Mesenchymal stem cell (in vitro differentiated cells and primary cell): ENCODE results near the gene IMMP2L.

Experiments used
- DNase-seq: peaks from one replicate; pipeline ENCODE4 v3.0.0-alpha.2; 2013
- H2AFZ ChIP-seq: one replicate; pipeline ENCODE4 v1.6.1; 2013; ENCODE audit warnings: low read depth, mild to moderate bottlenecking, control low read depth, inconsistent platforms, low read length, moderate library complexity
- H2AK5ac ChIP-seq: 2 replicates; pipeline ENCODE4 v1.6.1; 2013; ENCODE audit warnings: low read length, moderate library complexity, mild to moderate bottlenecking, inconsistent platforms; ENCODE audit not compliant: severe bottlenecking
- H2BK120ac ChIP-seq: one replicate; pipeline ENCODE4 v1.6.1; 2013; ENCODE audit warnings: low read depth, mild to moderate bottlenecking, inconsistent platforms, low read length, moderate library complexity
- H2BK12ac ChIP-seq, 2 experiments: one replicate each; pipeline ENCODE4 v1.6.1; 2013; ENCODE audit warnings: inconsistent platforms in 2 of 2, low read length in 2 of 2, mild to moderate bottlenecking in 2 of 2, moderate library complexity in 2 of 2, control low read depth in 1 of 2
- H2BK15ac ChIP-seq: one replicate; pipeline ENCODE4 v1.6.1; 2013; ENCODE audit warnings: mild to moderate bottlenecking, low read depth, inconsistent platforms; ENCODE audit not compliant: poor library complexity, severe bottlenecking
- H2BK5ac ChIP-seq: 2 replicates; pipeline ENCODE4 v1.6.1; 2013; ENCODE audit warnings: low read depth, mild to moderate bottlenecking, low read length, control low read depth, inconsistent platforms; ENCODE audit not compliant: poor library complexity, severe bottlenecking
- H3K14ac ChIP-seq, 2 experiments: one replicate each; pipeline ENCODE4 v1.6.1; 2013; ENCODE audit warnings: inconsistent platforms in 2 of 2, low read length in 2 of 2, control low read depth in 1 of 2, mild to moderate bottlenecking in 1 of 2, moderate library complexity in 1 of 2
- H3K18ac ChIP-seq, 2 experiments: one replicate each; pipeline ENCODE4 v1.6.1; 2013; ENCODE audit warnings: inconsistent platforms in 2 of 2, low read length in 2 of 2, control low read depth in 1 of 2, low read depth in 1 of 2, mild to moderate bottlenecking in 1 of 2
- H3K23ac ChIP-seq, 2 experiments: one replicate each; pipeline ENCODE4 v1.6.1; 2013; ENCODE audit warnings: inconsistent platforms in 2 of 2, low read length in 2 of 2, mild to moderate bottlenecking in 2 of 2, moderate library complexity in 2 of 2, control low read depth in 1 of 2
- H3K27ac ChIP-seq: 2 replicates; pipeline ENCODE4 v1.5.1; 2013; ENCODE audit warnings: mild to moderate bottlenecking, moderate library complexity, low read length, control low read depth, inconsistent platforms; ENCODE audit not compliant: poor library complexity, severe bottlenecking
- H3K27me3 ChIP-seq, 2 experiments: 2 replicates each; pipeline versions ENCODE4 v1.6.1 to v1.7.0; 2013; ENCODE audit warnings: low read length in 2 of 2, mild to moderate bottlenecking in 2 of 2, moderate library complexity in 2 of 2, control low read depth in 1 of 2, inconsistent platforms in 1 of 2; ENCODE audit not compliant: control insufficient read depth in 1 of 2, insufficient read depth in 1 of 2
- H3K36me3 ChIP-seq, 2 experiments: 2 replicates each; pipeline versions ENCODE4 v1.6.1 to v1.7.0; 2013; ENCODE audit warnings: low read length in 2 of 2, control low read depth in 1 of 2, inconsistent platforms in 1 of 2, low read depth in 1 of 2, mild to moderate bottlenecking in 1 of 2; ENCODE audit not compliant: insufficient read depth in 2 of 2, control insufficient read depth in 1 of 2
- H3K4ac ChIP-seq, 2 experiments: one replicate each; pipeline ENCODE4 v1.6.1; 2013; ENCODE audit warnings: inconsistent platforms in 2 of 2, low read length in 2 of 2, mild to moderate bottlenecking in 2 of 2, moderate library complexity in 2 of 2, control low read depth in 1 of 2, low read depth in 1 of 2
- H3K4me1 ChIP-seq: 2 replicates; pipeline ENCODE4 v1.6.1; 2013; ENCODE audit warnings: low read depth, low read length, control low read depth; ENCODE audit not compliant: control insufficient read depth, insufficient read depth
- H3K4me2 ChIP-seq: 2 replicates; pipeline ENCODE4 v1.6.1; 2013; ENCODE audit warnings: low read length, mild to moderate bottlenecking, inconsistent platforms; ENCODE audit not compliant: poor library complexity, severe bottlenecking
- H3K4me3 ChIP-seq, 2 experiments: 2 replicates each; pipeline versions ENCODE4 v1.5.1 to v1.7.0; 2013; ENCODE audit warnings: low read length in 2 of 2, mild to moderate bottlenecking in 2 of 2, control low read depth in 1 of 2, low read depth in 1 of 2; ENCODE audit not compliant: insufficient read depth in 1 of 2
- H3K79me1 ChIP-seq: replicated peaks from 2 replicates; pipeline ENCODE4 v1.6.1; 2013; ENCODE audit warnings: mild to moderate bottlenecking, control low read depth, low read length, inconsistent platforms; ENCODE audit not compliant: poor library complexity, severe bottlenecking
- H3K9ac ChIP-seq: 2 replicates; pipeline ENCODE4 v1.7.0; 2013; ENCODE audit warnings: mild to moderate bottlenecking, low read length, moderate library complexity
- H3K9me3 ChIP-seq: 2 replicates; pipeline ENCODE4 v1.7.0; 2013; ENCODE audit warnings: mild to moderate bottlenecking, low read length; ENCODE audit not compliant: control insufficient read depth
- H4K8ac ChIP-seq: one replicate; pipeline ENCODE4 v1.6.1; 2013; ENCODE audit warnings: inconsistent platforms, mild to moderate bottlenecking, low read length, moderate library complexity
- H4K91ac ChIP-seq: one replicate; pipeline ENCODE4 v1.6.1; 2013; ENCODE audit warnings: mild to moderate bottlenecking, low read length, inconsistent platforms
- WGBS: methylation state at CpG from one replicate; pipeline ENCODE4 v1.1.7; 2013; ENCODE audit warnings: mixed read lengths; 5-methylcytosine and 5-hydroxymethylcytosine counted together

The IMMP2L gene

DNA sequence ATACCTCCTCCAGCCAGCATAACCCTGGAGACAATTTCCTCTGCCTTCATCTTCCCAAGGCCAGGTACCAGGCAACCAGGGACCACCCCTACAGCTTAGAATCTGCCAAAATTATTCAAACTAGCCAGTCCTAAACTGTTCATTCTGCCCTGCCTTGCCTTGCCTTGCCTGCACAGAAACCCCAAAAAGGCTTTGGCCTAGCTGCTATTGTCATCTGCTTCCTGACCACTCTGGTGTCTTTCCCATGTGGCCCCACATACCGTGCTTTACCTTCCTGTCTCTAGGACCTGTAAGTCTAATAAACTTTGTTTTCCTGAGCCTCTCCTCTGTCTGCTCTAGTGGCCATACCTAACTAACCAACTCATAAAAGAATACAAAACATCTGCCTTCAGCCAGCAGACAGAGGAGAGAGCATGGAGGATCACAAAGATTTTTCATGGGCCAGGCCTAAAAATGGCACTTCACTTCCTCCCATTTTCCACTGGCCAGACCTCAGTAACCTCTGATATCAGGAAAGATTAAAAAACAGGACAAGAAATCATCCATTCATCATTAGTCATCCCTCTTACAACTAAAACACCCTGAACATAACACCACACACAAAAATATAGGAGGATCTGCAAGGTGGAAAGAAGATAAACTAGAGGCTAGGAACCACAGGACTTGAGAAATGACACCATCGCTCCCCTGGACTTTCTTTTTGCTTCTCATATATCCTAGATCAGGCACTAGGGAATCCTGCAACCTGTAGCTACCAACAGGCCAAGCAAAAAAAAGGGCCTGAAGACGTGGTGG, 51.5 kb downstream of the IMMP2L start:
- Histone ChIP-seq H2AFZ (no peak overlapping the region), H3K27me3 (no peaks in the 10 kb centered on the region), H2BK15ac (no peak overlapping the region), H3K23ac (no peak overlapping the region), H3K79me1 (peaks cover 3% of the 10 kb centered on the region), H3K4ac (no peak overlapping the region), H3K4me1 (no peaks in the 10 kb centered on the region), H4K91ac (no peak overlapping the region), H3K18ac (no peak overlapping the region), H3K14ac (no peak overlapping the region), H3K4me3 (no peak overlapping the region), H3K36me3 (no peaks in the 10 kb centered on the region), H2BK12ac (no peak overlapping the region), H2BK5ac (no peak overlapping the region), H3K27ac (no peak overlapping the region), H2AK5ac (no peak overlapping the region), H2BK120ac (no peak overlapping the region), H3K4me2 (no peak overlapping the region), H3K9ac (no peak overlapping the region), H3K9me3 (no peaks in the 10 kb centered on the region), H4K8ac (no peak overlapping the region)
- WGBS = 92% methylated on average over 3 of the region's 3 CpGs
- no peak for DNase-seq

- Histone ChIP-seq H3K23ac (no peak overlapping the region), H3K4me2 (no peak overlapping the region), H3K79me1 (peaks cover 3% of the 10 kb centered on the region), H3K4ac (no peak overlapping the region), H2BK120ac (no peak overlapping the region), H4K8ac (no peak overlapping the region), H3K4me3 (no peak overlapping the region), H2BK12ac (no peak overlapping the region), H2AFZ (no peak overlapping the region), H2BK5ac (no peak overlapping the region), H3K9me3 (no peaks in the 10 kb centered on the region), H2AK5ac (no peak overlapping the region), H3K36me3 (no peaks in the 10 kb centered on the region), H4K91ac (no peak overlapping the region), H3K14ac (no peak overlapping the region), H3K9ac (no peak overlapping the region), H3K27ac (no peak overlapping the region), H3K18ac (no peak overlapping the region), H3K4me1 (no peaks in the 10 kb centered on the region), H2BK15ac (no peak overlapping the region), H3K27me3 (no peaks in the 10 kb centered on the region)
- 86% methylated on average over 1 of the region's 4 CpGs for WGBS
- DNase-seq = no peak
These were observed 52.2 kb downstream of the IMMP2L start for GRCh38 chr7:111510062-111510461.

DNA sequence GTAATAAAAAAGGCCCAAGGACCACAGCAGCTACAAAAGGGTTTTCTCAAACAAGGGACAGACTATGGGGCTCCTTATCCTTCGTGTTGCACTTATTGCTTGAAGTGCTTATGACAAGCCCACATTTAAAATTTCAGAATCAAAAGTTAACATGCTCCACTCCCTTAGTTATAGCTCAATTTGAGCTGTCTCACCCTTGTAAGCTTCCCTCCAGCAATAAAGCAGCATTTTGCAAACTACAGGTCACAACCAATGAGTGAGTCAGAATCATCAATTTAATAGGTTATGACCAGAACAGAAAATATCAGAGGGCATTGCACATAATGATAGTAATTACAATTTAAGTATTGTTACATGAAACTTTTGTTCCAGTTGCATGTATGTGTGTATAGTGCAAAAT, 53.0 kb downstream of the IMMP2L start:
- Histone ChIP-seq H3K23ac (no peak overlapping the region), H3K36me3 (no peaks in the 10 kb centered on the region), H2BK120ac (no peak overlapping the region), H2AFZ (no peak overlapping the region), H3K18ac (no peak overlapping the region), H3K79me1 (peaks cover 3% of the 10 kb centered on the region), H2AK5ac (no peak overlapping the region), H3K9me3 (no peaks in the 10 kb centered on the region), H2BK15ac (no peak overlapping the region), H3K4me3 (no peak overlapping the region), H4K91ac (no peak overlapping the region), H3K4me1 (no peaks in the 10 kb centered on the region), H3K4me2 (no peak overlapping the region), H2BK5ac (no peak overlapping the region), H3K14ac (no peak overlapping the region), H4K8ac (no peak overlapping the region), H3K4ac (no peak overlapping the region), H3K27me3 (no peaks in the 10 kb centered on the region), H3K9ac (no peak overlapping the region), H3K27ac (no peak overlapping the region), H2BK12ac (no peak overlapping the region)
- WGBS = 87% methylated on average over 1 of the region's 1 CpG
- no peak for DNase-seq

- no peak overlapping the region for H2BK15ac ChIP-seq
- H4K91ac ChIP-seq = no peak overlapping the region
- no peaks in the 10 kb centered on the region for H3K27me3 ChIP-seq
- no peak overlapping the region for H3K9ac ChIP-seq
- no peak for DNase-seq
- H2BK12ac ChIP-seq = no peak overlapping the region
- no peak overlapping the region for H2AK5ac ChIP-seq
- no peak overlapping the region for H3K4me3 ChIP-seq
- no peaks in the 10 kb centered on the region for H3K9me3 ChIP-seq
- no peak overlapping the region for H3K4me2 ChIP-seq
- no peak overlapping the region for H2BK5ac ChIP-seq
- no peak overlapping the region for H4K8ac ChIP-seq
- H3K4ac ChIP-seq = no peak overlapping the region
- H3K4me1 ChIP-seq = no peaks in the 10 kb centered on the region
- no peak overlapping the region for H3K18ac ChIP-seq
- H2AFZ ChIP-seq = no peak overlapping the region
- no peak overlapping the region for H2BK120ac ChIP-seq
- 96% methylated on average over 4 of the region's 4 CpGs for WGBS
- peaks cover 3% of the 10 kb centered on the region for H3K79me1 ChIP-seq
- H3K27ac ChIP-seq = no peak overlapping the region
- H3K36me3 ChIP-seq = no peaks in the 10 kb centered on the region
- H3K23ac ChIP-seq = no peak overlapping the region
- H3K14ac ChIP-seq = no peak overlapping the region
These were observed 53.9 kb downstream of the IMMP2L start for GRCh38 chr7:111508387-111508786.
